ENCODE measurements around the gene MOG.
A peak's percentile ranks its signal among the peaks of the same experiment; 100 is the strongest.

DNA sequence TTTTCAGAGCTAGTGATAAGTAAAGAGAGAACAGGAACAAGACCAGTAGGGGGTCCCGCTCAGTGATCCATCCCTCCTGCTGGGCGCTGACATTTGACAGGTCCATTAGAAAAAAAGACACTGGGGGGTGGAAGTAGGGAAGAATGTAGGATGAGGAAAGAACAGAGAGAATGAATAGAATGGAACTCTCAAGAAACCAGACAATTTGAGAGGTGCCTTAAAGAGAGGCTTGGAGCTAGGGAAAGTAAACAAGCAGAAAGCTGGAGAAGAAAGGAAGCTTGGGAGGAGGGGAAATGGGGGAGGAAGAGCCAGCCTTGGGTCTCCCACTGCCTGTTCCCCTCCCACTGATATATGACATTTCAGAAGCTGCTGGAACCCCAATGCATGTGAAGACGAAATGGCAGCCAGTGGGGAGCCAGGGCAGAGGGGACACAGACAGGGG is 32.4 kb upstream of the MOG start:
- TF ChIP-seq HDGF (IDR thresholded peaks at IDR 0.05; ENCODE audit: borderline replicate concordance), result no peak
- no peak for TF ChIP-seq LEF1 (IDR thresholded peaks at IDR 0.05; ENCODE audit: borderline replicate concordance)
- TF ChIP-seq TARDBP (IDR thresholded peaks at IDR 0.05), result no peak
- no peak for TF ChIP-seq L3MBTL2 (conservative IDR thresholded peaks at IDR 0.05)
- TF ChIP-seq SP1 (IDR thresholded peaks at IDR 0.05), result no peak
- TF ChIP-seq BHLHE40 (IDR thresholded peaks at IDR 0.05; ENCODE audit: borderline replicate concordance), result no peak
- TF ChIP-seq FOXM1 (IDR thresholded peaks at IDR 0.05; ENCODE audit: borderline replicate concordance), result no peak
- TF ChIP-seq, protein P1, sequence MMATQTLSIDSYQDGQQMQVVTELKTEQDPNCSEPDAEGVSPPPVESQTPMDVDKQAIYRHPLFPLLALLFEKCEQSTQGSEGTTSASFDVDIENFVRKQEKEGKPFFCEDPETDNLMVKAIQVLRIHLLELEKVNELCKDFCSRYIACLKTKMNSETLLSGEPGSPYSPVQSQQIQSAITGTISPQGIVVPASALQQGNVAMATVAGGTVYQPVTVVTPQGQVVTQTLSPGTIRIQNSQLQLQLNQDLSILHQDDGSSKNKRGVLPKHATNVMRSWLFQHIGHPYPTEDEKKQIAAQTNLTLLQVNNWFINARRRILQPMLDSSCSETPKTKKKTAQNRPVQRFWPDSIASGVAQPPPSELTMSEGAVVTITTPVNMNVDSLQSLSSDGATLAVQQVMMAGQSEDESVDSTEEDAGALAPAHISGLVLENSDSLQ (IDR thresholded peaks at IDR 0.05), result peak; percentile 72
- no peak for TF ChIP-seq ELF4 (IDR thresholded peaks at IDR 0.05)
- TF ChIP-seq FOXK2 (IDR thresholded peaks at IDR 0.05), result no peak
- TF ChIP-seq ZNF384 (IDR thresholded peaks at IDR 0.05), result no peak
